ENCODE results near the gene BAIAP2. TPM values are rescaled to one million over a fixed set of nuclear protein-coding genes. Genes with fewer than 3 reads are reported as not detected.

The BAIAP2 gene
- total RNA-seq, 1 donor from 2014 or later: 48.9 TPM

DNA sequence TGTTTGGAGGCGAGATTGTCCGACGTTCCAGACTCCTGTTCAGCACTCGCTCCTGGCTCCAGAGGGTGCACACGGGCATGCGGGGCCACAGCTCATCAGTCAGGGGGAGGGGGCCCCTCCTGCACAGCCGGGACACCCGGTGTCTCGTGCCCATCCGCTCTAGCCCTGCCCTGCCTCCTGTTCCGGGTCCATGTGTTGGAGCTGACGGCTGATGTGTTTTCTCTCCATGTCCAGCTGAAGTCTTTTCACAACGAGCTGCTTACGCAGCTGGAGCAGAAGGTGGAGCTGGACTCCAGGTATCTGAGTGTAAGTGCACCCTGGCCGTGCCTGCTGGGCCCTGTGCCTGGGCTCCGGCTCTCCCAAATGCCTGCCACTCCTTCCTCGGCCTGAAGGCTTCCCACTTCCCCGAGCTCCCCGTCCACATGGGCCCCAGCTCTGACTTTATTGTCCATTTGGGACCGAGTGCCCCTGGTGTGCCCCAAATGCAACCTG, 50.5 kb downstream of the BAIAP2 start:
- TF ChIP-seq, protein P1, sequence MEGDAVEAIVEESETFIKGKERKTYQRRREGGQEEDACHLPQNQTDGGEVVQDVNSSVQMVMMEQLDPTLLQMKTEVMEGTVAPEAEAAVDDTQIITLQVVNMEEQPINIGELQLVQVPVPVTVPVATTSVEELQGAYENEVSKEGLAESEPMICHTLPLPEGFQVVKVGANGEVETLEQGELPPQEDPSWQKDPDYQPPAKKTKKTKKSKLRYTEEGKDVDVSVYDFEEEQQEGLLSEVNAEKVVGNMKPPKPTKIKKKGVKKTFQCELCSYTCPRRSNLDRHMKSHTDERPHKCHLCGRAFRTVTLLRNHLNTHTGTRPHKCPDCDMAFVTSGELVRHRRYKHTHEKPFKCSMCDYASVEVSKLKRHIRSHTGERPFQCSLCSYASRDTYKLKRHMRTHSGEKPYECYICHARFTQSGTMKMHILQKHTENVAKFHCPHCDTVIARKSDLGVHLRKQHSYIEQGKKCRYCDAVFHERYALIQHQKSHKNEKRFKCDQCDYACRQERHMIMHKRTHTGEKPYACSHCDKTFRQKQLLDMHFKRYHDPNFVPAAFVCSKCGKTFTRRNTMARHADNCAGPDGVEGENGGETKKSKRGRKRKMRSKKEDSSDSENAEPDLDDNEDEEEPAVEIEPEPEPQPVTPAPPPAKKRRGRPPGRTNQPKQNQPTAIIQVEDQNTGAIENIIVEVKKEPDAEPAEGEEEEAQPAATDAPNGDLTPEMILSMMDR (IDR thresholded peaks at IDR 0.05; ENCODE audit: unreplicated experiment): no peak
- Mint-ChIP-seq H3K9me3 (no peaks in the 10 kb centered on the region), H3K27me3 (ENCODE audit: low read depth) (no peaks in the 10 kb centered on the region), H3K4me1 (peaks cover 2% of the 10 kb centered on the region), H3K36me3 (peaks cover 3% of the 10 kb centered on the region), H3K27ac (no peak overlapping the region), H3K4me3 (no peak overlapping the region)
- no peak for DNase-seq (ENCODE audit: low spot score in 2 of 2, unreplicated experiment in 2 of 2)

DNA sequence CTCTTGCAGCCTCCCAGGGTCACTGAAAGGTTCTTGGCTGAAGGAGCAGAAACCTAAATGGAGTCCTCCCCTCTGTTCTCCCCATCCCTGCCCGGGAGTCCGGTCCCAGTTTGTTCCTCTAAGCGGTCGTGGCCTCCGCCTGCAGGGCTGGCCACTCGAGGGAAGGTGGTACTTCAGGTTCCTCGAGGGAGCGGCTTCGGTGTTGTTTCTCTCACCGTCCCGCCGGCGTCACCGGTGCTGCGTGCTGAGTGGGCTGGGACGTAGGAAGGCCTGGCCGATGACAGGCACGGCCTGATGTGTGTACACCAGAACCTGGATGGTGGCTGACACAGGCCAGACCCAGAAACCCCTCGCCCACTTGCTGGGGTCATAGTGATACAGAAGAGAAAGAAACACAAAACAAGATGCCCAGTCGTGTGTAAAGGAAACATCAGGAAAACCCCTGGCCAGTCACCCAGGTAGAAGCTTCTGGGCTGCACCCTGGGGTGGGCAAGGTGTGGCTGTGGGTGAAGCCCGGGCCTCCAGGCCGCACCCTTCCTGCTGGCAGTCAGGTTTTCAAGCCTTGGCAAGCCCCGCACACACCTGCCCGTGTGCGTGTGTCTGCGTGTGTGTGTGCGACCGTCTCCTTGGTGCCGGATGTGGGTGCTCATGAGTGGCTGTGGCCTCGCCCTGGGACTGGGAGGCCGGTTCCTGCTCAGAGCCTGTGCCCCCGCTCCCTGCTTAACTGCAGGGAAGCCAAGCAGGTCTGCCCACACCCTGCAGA, 52.0 kb downstream of the BAIAP2 start:
- DNase-seq (ENCODE audit: low spot score in 2 of 2, unreplicated experiment in 2 of 2): no peak
- no peak overlapping the region for H3K27ac Mint-ChIP-seq
- TF ChIP-seq, protein P1 (IDR thresholded peaks at IDR 0.05; ENCODE audit: unreplicated experiment): no peak
- peaks cover 3% of the 10 kb centered on the region for H3K36me3 Mint-ChIP-seq
- no peak overlapping the region for H3K4me3 Mint-ChIP-seq
- H3K27me3 Mint-ChIP-seq (ENCODE audit: low read depth): no peaks in the 10 kb centered on the region
- peaks cover 2% of the 10 kb centered on the region for H3K4me1 Mint-ChIP-seq
- no peaks in the 10 kb centered on the region for H3K9me3 Mint-ChIP-seq

DNA sequence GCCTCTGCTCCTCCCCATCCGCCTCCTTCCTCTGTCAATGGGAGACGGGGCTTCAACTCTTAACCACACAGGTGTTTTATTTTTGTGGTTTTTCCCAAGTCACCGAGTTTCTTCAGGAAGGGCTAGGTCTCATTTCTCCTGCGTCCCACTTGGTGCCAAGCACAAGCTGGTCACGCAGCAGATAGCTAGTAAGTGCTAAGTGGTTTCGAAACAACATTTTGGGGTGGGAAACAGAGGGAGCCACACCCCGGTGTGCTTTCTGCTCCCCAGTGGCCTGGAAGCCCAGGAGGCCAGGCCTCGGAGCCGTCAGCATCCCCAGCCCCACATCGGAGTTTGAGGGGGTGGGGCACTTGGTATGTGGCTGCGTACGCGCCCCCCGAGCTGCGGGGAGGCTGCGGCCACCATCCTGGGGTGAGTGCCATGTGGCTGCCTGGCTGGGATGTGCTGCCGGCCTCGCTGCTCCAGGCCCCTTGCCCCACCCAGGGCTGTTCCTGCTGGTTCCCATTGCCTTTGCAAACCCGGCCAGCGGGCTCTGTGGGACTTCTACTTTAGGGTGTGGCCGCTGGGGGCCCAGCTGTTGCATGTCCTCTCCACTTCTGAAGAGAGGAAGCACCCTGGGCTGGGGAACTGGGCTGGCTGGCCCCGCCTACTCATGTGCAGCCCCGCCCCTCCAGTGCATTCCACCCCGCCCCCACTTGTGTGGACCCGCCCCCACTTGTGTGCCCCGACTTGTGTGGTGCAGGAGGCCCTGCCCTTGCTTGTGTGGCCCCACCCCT, 55.6 kb downstream of the BAIAP2 start:
- Mint-ChIP-seq H3K4me3 (no peak overlapping the region), H3K36me3 (peaks cover 3% of the 10 kb centered on the region), H3K27ac (no peak overlapping the region), H3K9me3 (no peaks in the 10 kb centered on the region), H3K27me3 (ENCODE audit: low read depth) (no peaks in the 10 kb centered on the region), H3K4me1 (peaks cover 17% of the 10 kb centered on the region)
- no peak for DNase-seq (ENCODE audit: low spot score in 2 of 2, unreplicated experiment in 2 of 2)
- TF ChIP-seq, protein P1 (IDR thresholded peaks at IDR 0.05; ENCODE audit: unreplicated experiment): no peak

DNA sequence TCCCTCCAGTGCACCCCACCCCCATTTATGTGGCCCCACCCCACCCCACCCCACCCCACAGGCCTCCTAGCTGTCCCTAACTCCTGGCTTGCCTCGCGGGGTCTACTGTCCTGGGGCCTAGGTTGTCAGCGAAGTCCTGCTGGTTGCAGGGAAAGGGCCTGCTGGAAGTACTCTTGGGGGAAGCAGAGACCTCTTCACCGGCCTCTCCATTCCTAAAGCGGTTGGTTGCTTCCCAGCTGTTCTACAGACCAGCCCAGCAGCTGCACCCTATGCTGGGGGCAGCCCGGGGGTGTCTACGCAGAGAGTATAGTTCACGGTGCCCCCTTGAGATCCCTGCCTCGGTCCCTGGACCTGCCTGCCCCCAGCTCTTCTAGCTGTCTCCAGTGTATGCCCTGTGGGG, 56.2 kb downstream of the BAIAP2 start:
- TF ChIP-seq, protein P1 (IDR thresholded peaks at IDR 0.05; ENCODE audit: unreplicated experiment): no peak
- Mint-ChIP-seq H3K27me3 (ENCODE audit: low read depth) (no peaks in the 10 kb centered on the region), H3K9me3 (no peaks in the 10 kb centered on the region), H3K27ac (no peak overlapping the region), H3K36me3 (peaks cover 3% of the 10 kb centered on the region), H3K4me3 (no peak overlapping the region), H3K4me1 (peaks cover 23% of the 10 kb centered on the region)
- no peak for DNase-seq (ENCODE audit: low spot score in 2 of 2, unreplicated experiment in 2 of 2)

DNA sequence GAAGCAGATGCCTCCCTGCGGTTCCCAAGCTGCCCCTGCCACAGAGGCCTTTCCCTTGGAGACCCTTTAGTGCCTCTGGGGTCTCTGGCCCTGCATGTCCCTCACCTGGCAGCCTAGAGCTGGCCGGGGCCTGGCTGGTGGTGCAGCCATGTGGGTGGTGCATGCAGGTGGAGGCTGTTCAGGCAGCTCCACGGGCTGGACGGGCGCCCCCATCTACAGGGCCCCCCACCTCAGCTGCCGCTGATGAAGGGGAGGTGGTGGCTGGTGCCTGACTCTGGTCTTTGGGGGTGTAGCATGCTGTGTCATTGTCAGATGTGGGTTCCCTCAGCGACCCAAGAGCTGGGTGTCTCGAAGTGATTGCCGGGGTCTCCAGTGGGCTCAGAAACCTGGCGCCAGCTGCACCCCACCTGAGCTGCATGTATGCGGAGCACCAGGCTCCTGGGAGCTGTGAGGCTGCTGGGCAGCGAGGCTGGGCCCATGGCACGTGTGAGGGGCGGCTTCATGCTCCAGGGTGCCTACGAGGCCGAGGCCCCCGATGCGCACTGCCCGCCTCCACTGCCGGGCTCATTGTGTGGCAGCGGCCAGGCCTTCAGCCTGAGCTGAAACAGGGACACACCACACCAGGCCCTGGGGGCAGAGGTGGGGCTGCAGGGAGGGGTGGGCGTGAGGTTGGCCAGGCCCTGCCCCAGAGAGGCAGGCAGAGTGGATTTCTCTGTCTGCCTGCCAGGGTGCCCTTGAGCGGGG, 57.0 kb downstream of the BAIAP2 start:
- H3K27ac Mint-ChIP-seq: no peak overlapping the region
- H3K4me1 Mint-ChIP-seq: peaks cover 31% of the 10 kb centered on the region
- no peak for DNase-seq (ENCODE audit: low spot score in 2 of 2, unreplicated experiment in 2 of 2)
- peaks cover under 1% of the 10 kb centered on the region for H3K36me3 Mint-ChIP-seq
- H3K4me3 Mint-ChIP-seq: no peak overlapping the region
- H3K27me3 Mint-ChIP-seq (ENCODE audit: low read depth): no peaks in the 10 kb centered on the region
- TF ChIP-seq, protein P1 (IDR thresholded peaks at IDR 0.05; ENCODE audit: unreplicated experiment): no peak
- no peaks in the 10 kb centered on the region for H3K9me3 Mint-ChIP-seq
